DND-41 (cell line): Measurements from ENCODE around the gene MCCC1.

ENCODE experiments used
- CTCF ChIP-seq: IDR thresholded peaks from 2 replicates; pipeline ENCODE4 v1.5.1; 2012; ENCODE audit warnings: borderline replicate concordance, low read length, moderate library complexity, mild to moderate bottlenecking; ENCODE audit not compliant: poor library complexity, severe bottlenecking; ENCODE audit errors: extremely low read depth
- EZH2 ChIP-seq: IDR thresholded peaks from 3 replicates; pipeline ENCODE4 v1.6.1; 2012; ENCODE audit warnings: borderline replicate concordance, low read depth, mild to moderate bottlenecking, moderate library complexity, low read length, inconsistent platforms; ENCODE audit not compliant: severe bottlenecking

DNA sequence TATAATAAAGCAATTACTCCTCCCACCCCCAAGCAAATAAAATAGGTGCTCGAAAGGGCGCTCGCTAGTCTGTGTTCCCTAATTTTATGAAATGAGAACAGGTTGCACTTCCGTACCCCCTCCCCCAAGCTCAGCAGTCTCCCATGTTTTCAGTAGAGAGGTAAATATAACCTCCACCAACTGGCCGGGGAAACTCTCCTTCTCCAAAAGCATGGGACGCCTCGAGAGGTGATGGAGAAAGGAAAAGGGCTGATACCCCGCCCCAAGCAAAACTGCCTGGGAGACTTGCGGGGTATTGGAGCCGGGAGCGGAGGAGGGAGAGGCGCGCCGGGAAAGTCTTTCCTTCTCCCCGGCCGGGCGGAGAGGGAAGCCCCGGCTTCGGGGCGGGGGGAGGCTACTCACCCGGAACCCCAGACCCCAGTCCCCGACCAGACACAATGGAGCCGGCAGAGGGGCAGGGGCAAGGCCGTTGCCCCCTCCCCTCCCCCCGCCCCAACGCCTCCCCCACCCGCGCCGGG, 119.6 kb downstream of the MCCC1 start:
- TF ChIP-seq EZH2 (no peak), CTCF (no peak)
